Nephron progenitor cell (in vitro differentiated cells): ENCODE results near the gene LANCL3.

Experiments
- DNase-seq: peaks from one replicate; pipeline ENCODE4 v3.0.0; 2021
- H3K27ac Mint-ChIP-seq: 2 replicates; pipeline ENCODE4 v1.8.0; 2021; ENCODE audit warnings: mild to moderate bottlenecking, moderate library complexity, mixed read lengths
- H3K27me3 Mint-ChIP-seq: 2 replicates; pipeline ENCODE4 v1.8.0; 2021; ENCODE audit warnings: mild to moderate bottlenecking, low read depth, mixed read lengths; ENCODE audit not compliant: poor library complexity
- H3K36me3 Mint-ChIP-seq: 2 replicates; pipeline ENCODE4 v1.8.0; 2021; ENCODE audit warnings: low read depth, mixed read lengths
- H3K4me1 Mint-ChIP-seq: 2 replicates; pipeline ENCODE4 v1.8.0; 2021; ENCODE audit warnings: mixed read lengths
- H3K4me3 Mint-ChIP-seq: 2 replicates; pipeline ENCODE4 v1.8.0; 2021; ENCODE audit warnings: mild to moderate bottlenecking, moderate library complexity, mixed read lengths
- H3K9me3 Mint-ChIP-seq: 2 replicates; pipeline ENCODE4 v1.8.0; 2021; ENCODE audit warnings: mild to moderate bottlenecking, moderate library complexity, mixed read lengths
- TF ChIP-seq, protein P1 (sequence below): fragments of 200-600 bp; sonication (generic); IDR thresholded peaks from 2 replicates; pipeline ENCODE4 v1.5.0; 2021; ENCODE audit warnings: antibody characterized with exemption

Gene LANCL3

DNA sequence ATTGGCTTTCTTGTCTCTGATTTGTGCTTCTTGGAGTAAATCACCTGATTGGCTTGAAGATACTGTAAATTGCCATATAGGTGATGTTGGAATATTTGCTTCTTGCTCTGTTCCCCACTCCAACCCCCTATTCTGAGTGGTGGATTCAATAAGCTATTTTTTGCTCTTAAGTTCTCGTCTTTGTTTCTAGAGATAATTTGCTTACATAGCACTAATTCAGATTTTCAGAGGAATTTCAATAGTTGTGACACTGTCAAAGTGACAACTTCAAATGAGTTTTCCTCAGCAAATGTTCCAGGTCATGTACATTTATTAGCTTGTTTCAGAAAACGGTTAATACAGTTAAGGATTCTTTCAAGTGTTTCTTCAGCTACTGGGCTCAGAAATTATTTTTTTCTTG lies 18.6 kb downstream of the LANCL3 start:
- no peak overlapping the region for H3K4me3 Mint-ChIP-seq
- no peaks in the 10 kb centered on the region for H3K36me3 Mint-ChIP-seq
- peaks cover 20% of the 10 kb centered on the region for H3K9me3 Mint-ChIP-seq
- H3K27ac Mint-ChIP-seq: no peak overlapping the region
- no peaks in the 10 kb centered on the region for H3K4me1 Mint-ChIP-seq
- H3K27me3 Mint-ChIP-seq: no peaks in the 10 kb centered on the region
- TF ChIP-seq, protein P1, sequence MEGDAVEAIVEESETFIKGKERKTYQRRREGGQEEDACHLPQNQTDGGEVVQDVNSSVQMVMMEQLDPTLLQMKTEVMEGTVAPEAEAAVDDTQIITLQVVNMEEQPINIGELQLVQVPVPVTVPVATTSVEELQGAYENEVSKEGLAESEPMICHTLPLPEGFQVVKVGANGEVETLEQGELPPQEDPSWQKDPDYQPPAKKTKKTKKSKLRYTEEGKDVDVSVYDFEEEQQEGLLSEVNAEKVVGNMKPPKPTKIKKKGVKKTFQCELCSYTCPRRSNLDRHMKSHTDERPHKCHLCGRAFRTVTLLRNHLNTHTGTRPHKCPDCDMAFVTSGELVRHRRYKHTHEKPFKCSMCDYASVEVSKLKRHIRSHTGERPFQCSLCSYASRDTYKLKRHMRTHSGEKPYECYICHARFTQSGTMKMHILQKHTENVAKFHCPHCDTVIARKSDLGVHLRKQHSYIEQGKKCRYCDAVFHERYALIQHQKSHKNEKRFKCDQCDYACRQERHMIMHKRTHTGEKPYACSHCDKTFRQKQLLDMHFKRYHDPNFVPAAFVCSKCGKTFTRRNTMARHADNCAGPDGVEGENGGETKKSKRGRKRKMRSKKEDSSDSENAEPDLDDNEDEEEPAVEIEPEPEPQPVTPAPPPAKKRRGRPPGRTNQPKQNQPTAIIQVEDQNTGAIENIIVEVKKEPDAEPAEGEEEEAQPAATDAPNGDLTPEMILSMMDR: no peak
- no peak for DNase-seq

DNA sequence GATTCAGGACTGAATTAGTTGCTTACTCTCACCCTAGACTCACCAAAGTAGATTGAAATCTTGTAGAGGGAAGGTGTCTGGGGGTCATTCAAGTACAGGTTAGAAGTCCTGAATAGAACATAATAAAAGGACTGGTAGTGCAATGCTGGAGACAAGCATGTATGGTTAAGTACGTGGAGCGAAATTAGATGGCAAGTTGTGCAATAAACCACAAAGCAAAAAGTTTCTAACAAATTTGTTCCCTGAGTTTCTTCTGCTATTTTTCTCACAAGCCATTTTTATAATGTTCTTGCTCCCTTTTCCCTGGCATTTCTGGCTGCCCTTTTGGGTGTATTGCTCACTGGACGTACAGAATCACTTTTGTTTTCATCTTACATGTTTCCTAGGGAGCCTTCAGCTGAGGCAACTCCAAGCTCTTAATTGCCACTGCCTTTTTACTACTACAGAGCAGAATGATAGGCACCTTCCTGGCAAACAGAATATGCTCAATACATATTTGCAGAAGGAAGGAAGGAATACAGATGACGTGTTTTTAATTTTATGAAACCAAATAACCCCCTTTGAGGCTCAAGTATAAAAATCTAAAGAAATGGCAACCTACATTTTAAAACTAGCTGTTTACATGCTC lies 23.4 kb downstream of the LANCL3 start:
- TF ChIP-seq, protein P1: no peak

DNA sequence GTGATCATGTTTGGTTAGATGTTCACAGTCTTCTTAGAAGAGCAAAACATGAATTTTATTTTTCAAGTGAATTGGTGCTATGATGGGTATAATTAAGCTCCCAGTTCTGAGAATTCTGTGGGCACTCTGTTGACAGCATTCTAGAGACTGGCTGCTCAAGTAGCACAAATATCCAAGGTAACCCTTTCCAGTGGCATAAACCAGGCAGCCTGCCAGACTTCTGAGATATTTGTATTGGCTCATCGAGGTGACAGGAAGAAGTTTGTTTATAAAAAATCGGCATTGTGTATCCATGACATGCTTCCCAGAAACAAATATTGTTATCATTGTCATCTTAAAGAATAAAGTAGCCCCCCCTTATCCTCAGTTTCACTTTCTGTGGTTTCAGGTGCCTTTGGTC lies 28.3 kb downstream of the LANCL3 start:
- TF ChIP-seq, protein P1: no peak
- H3K4me3 Mint-ChIP-seq: no peak overlapping the region
- H3K4me1 Mint-ChIP-seq: no peaks in the 10 kb centered on the region
- H3K27ac Mint-ChIP-seq: no peak overlapping the region
- H3K27me3 Mint-ChIP-seq: no peaks in the 10 kb centered on the region
- peaks cover 17% of the 10 kb centered on the region for H3K9me3 Mint-ChIP-seq
- DNase-seq: no peak
- no peaks in the 10 kb centered on the region for H3K36me3 Mint-ChIP-seq

More for the DNA sequence above, 23.4 kb downstream of the LANCL3 start:
- no peak for DNase-seq
- Mint-ChIP-seq H3K4me3 (no peak overlapping the region), H3K27ac (no peak overlapping the region), H3K36me3 (no peaks in the 10 kb centered on the region), H3K4me1 (no peaks in the 10 kb centered on the region), H3K9me3 (no peaks in the 10 kb centered on the region), H3K27me3 (no peaks in the 10 kb centered on the region)

DNA sequence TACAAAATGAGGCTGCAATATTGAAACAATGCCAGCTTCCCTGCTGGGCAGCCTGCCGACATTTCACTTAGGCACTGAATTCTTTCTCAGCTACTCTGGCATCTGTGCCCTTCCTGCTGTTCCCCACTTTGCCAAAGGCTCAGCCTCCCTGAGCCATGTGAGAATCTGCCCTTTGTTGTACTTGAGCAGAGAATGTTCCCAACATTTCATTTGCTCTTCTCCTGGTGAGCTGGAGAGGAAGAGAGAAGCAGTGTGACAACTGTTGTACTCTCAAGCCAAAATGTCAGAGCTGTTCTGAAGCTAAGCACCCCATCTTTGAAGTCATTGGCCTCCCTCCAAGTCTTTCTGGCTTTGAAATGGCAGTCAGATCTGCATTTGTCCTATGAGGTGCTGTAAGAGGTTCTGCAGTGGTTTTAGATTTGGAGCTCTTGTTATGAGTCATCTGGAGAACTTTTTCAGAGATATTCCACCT lies 32.5 kb downstream of the LANCL3 start:
- TF ChIP-seq, protein P1: no peak
- Mint-ChIP-seq H3K27ac (no peak overlapping the region), H3K27me3 (peaks cover 3% of the 10 kb centered on the region), H3K36me3 (no peaks in the 10 kb centered on the region), H3K4me1 (no peaks in the 10 kb centered on the region), H3K4me3 (no peak overlapping the region), H3K9me3 (peaks cover 38% of the 10 kb centered on the region)
- no peak for DNase-seq

DNA sequence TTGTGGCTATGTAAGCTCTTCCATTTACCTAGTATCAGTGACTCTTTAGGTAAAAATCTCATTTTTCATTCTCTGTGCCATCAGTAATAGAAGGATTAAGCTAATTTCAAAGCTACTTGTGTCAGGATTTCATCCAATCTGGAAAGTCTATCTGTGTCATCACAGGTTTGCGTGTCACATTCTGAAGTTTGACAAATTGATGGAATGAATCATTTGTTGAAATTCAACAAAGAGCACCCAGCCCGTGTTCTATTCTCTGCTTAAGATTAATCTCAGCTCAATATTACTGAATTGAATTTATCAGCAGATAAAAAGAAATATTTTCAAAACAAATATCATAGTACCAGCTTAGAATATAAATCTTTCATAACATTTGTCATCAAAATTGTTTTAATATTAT lies 35.8 kb downstream of the LANCL3 start:
- Mint-ChIP-seq H3K9me3 (peaks cover 34% of the 10 kb centered on the region), H3K4me3 (no peak overlapping the region), H3K4me1 (no peaks in the 10 kb centered on the region), H3K27ac (no peak overlapping the region), H3K36me3 (no peaks in the 10 kb centered on the region), H3K27me3 (peaks cover 7% of the 10 kb centered on the region)
- TF ChIP-seq, protein P1: no peak
- no peak for DNase-seq

DNA sequence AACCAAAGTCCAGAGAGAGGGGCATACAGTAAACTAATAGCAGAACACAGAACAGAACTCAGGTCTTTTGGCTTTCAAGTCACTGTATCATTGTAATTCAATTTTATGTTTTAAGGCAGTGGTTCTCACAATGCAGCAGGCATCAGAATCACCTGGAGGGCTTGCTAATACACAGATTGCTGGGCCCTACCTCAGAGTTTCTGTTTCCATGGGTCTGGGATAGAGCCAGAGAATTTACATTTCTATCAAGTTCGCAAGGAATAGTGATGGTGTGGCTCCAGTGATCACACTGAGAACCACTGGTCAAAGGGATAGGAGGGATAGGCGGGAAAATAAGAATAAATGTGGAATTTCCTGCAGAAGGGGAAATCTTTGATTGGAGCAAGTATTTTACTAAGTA lies 36.7 kb downstream of the LANCL3 start:
- H3K4me3 Mint-ChIP-seq: no peak overlapping the region
- H3K4me1 Mint-ChIP-seq: peaks cover 8% of the 10 kb centered on the region
- H3K27ac Mint-ChIP-seq: no peak overlapping the region
- H3K9me3 Mint-ChIP-seq: peaks cover 34% of the 10 kb centered on the region
- TF ChIP-seq, protein P1: no peak
- no peaks in the 10 kb centered on the region for H3K36me3 Mint-ChIP-seq
- no peak for DNase-seq
- peaks cover 7% of the 10 kb centered on the region for H3K27me3 Mint-ChIP-seq
